Stimulated activated CD8-positive, alpha-beta memory T cell treated with anti-CD3 and anti-CD28 coated beads, Interleukin-4, amount 100 ng/mL, for 1 hour (primary cell): ENCODE measurements around the gene MAP3K2.

Experiments
- DNase-seq, 2 donors: peaks; one replicate each; pipeline ENCODE4 v3.0.0-alpha.2; 2020; ENCODE audit warnings: low read depth in 2 of 2, low spot score in 1 of 2

The MAP3K2 gene

GRCh38 chr2:127408004-127408806 lies 20.4 kb upstream of the MAP3K2 start:
- peak; percentile 78 to 83 for DNase-seq

- DNase-seq, result no peak
Observed at GRCh38 chr2:127407661-127408003, 19.9 kb upstream of the MAP3K2 start.

GRCh38 chr2:127407091-127407490 lies 19.3 kb upstream of the MAP3K2 start:
- no peak for DNase-seq

GRCh38 chr2:127406454-127406853 lies 18.7 kb upstream of the MAP3K2 start:
- DNase-seq, result no peak

GRCh38 chr2:127405255-127405610 lies 17.5 kb upstream of the MAP3K2 start:
- DNase-seq, result no peak

GRCh38 chr2:127404466-127405254 lies 16.9 kb upstream of the MAP3K2 start:
- DNase-seq, result no peak

- DNase-seq, result no peak
Observed at GRCh38 chr2:127403460-127403859, 15.7 kb upstream of the MAP3K2 start.

GRCh38 chr2:127401757-127402695 lies 14.3 kb upstream of the MAP3K2 start:
- no peak for DNase-seq

GRCh38 chr2:127400897-127401756 lies 13.4 kb upstream of the MAP3K2 start:
- no peak for DNase-seq

- no peak for DNase-seq
Observed at GRCh38 chr2:127400533-127400896, 12.7 kb upstream of the MAP3K2 start.

- no peak for DNase-seq
Observed at GRCh38 chr2:127398239-127398590, 10.4 kb upstream of the MAP3K2 start.

GRCh38 chr2:127397568-127398238 lies 9.9 kb upstream of the MAP3K2 start:
- no peak for DNase-seq

- no peak for DNase-seq
Observed at GRCh38 chr2:127394492-127394891, 6.7 kb upstream of the MAP3K2 start.

GRCh38 chr2:127392828-127393578 lies 5.2 kb upstream of the MAP3K2 start:
- DNase-seq, result no peak

GRCh38 chr2:127392133-127392827 lies 4.5 kb upstream of the MAP3K2 start:
- no peak for DNase-seq

GRCh38 chr2:127389778-127390435 lies 2.1 kb upstream of the MAP3K2 start:
- DNase-seq, result no peak

- DNase-seq, result no peak
Observed at GRCh38 chr2:127388423-127389164, 819 bp upstream of the MAP3K2 start.
